ENCODE data around the gene MEDAG.

MEDAG gene

DNA sequence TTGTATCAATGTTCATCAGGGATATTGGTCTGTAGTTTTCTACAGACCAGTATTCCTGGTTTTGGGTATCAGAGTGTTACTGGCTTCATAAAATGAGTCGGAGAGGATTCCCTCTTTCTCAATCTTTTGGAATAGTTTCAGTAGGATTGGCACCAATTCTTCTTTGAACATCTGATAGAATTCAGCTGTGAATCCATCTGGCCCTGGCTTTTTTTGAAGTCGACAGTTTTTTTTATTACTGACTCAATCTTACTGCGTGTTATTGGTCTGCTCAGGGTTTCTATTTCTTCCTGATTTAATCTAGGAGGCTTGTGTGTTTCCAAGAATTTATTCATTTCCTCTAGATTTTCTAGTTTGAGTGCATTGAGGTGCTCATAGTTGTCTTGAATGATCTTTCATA is 37.8 kb downstream of the MEDAG start:
- TF ChIP-seq, protein P1, sequence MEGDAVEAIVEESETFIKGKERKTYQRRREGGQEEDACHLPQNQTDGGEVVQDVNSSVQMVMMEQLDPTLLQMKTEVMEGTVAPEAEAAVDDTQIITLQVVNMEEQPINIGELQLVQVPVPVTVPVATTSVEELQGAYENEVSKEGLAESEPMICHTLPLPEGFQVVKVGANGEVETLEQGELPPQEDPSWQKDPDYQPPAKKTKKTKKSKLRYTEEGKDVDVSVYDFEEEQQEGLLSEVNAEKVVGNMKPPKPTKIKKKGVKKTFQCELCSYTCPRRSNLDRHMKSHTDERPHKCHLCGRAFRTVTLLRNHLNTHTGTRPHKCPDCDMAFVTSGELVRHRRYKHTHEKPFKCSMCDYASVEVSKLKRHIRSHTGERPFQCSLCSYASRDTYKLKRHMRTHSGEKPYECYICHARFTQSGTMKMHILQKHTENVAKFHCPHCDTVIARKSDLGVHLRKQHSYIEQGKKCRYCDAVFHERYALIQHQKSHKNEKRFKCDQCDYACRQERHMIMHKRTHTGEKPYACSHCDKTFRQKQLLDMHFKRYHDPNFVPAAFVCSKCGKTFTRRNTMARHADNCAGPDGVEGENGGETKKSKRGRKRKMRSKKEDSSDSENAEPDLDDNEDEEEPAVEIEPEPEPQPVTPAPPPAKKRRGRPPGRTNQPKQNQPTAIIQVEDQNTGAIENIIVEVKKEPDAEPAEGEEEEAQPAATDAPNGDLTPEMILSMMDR (IDR thresholded peaks at IDR 0.05; ENCODE audit: low read depth, low read length, missing control alignments), result no peak
- no peak for DNase-seq (ENCODE audit: low read depth)
- H3K4me3 ChIP-seq (ENCODE audit: low read depth, low read length), result no peak overlapping the region

DNA sequence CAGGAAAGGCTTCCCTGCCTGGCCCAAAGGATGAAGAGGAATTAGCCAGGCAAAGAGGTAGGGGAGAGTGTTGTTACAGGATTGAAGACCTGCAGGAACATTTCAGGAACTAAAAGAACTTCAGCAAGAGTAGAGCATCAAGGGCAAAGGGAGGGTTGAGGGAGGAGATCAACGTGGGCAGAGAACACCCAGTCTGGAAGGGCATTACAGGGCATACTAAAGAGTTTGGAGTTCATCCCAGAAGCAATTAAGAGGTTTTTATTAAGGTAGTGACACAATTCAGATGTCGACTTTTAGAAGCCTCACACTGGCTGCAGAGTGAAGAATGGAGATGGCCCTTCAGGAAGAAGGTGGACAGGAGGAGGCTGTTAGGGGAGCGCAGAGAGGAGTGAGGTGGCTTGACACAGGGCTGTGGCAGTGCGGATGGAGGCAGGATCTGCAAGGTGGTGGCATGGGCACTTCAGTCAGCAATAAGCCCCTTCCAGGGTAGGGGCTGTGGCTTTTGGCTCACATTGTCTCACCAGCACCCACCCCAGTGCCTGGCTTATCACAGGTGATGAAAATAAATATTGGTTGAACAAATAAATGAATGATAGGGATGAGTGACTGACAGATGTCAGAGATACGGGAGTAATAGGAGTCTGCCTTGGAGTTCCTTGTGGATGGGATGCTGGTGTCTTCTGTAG is 51.3 kb downstream of the MEDAG start:
- TF ChIP-seq, protein P1 (IDR thresholded peaks at IDR 0.05; ENCODE audit: low read depth, low read length, missing control alignments), result no peak
- H3K4me3 ChIP-seq (ENCODE audit: low read depth, low read length), result no peak overlapping the region
- no peak for DNase-seq (ENCODE audit: low read depth)

DNA sequence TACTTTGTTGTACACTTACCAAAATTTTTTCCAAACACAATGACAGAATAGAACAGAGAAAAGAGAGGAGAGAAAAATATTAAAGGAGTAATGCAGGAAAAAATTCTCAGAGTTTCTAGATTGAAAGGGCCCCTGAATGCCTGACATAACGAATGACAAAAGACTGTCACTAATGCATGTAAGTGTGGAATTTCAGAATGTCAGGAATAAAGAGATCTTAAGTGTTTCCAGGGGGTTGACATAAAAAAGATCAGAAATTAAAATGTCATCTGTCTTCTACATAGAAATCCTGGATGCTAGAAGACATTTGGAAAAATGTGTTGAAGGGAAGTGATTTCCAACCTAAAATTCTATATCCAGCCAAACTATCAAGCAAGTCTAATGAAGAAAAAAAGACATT is 53.6 kb downstream of the MEDAG start:
- DNase-seq (ENCODE audit: low read depth), result no peak
- TF ChIP-seq, protein P1 (IDR thresholded peaks at IDR 0.05; ENCODE audit: low read depth, low read length, missing control alignments), result no peak
- H3K4me3 ChIP-seq (ENCODE audit: low read depth, low read length), result no peak overlapping the region

DNA sequence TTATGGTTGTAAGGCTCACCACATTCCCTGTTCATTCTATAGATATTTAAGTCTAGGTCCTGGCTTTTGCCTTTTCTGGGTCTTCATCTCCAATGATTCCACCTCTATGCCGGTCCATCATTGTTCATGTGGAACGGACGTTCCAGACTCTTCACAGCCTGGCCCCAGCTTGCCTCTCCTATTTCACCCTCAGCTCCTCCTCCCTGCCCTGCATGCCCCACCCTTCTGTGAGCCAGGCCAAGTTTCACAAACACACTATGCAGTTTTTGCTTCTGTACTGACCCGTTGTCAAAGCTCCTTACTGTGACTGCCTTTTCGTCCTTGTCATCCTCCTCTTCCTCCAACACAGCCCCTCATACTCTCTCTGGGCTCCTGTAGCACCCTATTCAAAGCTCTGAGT is 57.7 kb downstream of the MEDAG start:
- DNase-seq (ENCODE audit: low read depth), result no peak
- TF ChIP-seq, protein P1 (IDR thresholded peaks at IDR 0.05; ENCODE audit: low read depth, low read length, missing control alignments), result no peak
- no peak overlapping the region for H3K4me3 ChIP-seq (ENCODE audit: low read depth, low read length)

DNA sequence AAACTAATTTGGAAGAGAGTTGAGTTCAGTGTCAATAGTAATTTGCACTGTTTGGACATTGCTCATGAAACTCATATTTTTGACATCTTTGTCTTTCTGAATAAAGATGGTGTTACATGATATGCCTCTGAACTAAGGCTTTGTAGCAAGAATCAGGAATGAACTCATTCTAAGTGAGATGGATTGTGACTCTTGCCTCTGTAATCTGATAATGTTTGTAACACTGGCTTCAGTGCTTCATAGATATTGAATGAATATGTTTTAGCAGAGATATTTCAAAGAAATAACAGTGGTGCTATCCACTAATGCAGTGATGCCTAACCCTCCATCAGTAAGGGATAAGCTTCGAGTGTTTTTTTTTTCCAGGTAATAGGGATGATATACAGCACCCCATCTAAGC is 59.3 kb downstream of the MEDAG start:
- H3K4me3 ChIP-seq (ENCODE audit: low read depth, low read length), result no peak overlapping the region
- no peak for DNase-seq (ENCODE audit: low read depth)
- TF ChIP-seq, protein P1 (IDR thresholded peaks at IDR 0.05; ENCODE audit: low read depth, low read length, missing control alignments), result no peak

DNA sequence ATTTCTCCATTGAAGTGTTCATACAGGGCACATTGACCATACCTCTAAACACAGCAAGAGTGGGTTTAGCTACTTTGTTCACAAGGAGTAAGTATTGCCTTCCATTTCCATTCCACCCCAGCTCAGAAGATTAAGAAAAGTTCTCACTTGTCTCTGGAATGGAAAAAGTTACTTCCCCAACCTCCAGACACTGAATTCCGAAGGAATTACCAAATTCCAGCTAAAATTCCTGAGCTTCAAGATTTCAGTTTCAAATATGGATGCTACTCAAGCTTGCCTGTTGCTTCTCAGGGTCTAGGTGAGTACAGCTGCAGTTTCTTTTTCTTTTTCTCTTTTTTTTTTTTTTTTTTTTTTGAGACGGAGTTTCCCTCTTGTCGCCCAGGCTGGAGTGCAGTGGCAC is 60.0 kb downstream of the MEDAG start:
- TF ChIP-seq, protein P1 (IDR thresholded peaks at IDR 0.05; ENCODE audit: low read depth, low read length, missing control alignments), result no peak
- DNase-seq (ENCODE audit: low read depth), result no peak
- no peak overlapping the region for H3K4me3 ChIP-seq (ENCODE audit: low read depth, low read length)

DNA sequence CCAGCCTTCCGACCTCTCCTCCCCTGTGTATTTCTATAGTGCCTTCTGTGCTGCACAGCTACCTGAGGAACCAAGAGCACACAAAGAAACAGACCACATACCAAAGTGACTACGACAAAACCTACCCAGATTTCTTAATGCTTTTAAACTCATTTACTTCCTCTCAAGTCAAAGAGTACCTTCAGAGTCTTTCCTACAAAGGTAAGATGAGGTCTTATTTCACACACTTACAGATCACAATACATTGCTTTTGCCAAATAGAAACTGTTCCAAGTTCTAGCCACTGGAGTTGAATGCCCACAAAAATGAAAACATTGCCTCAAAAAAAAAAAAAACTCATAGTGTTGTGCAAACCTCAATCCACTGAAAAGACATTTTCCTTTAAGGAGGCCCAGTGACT is 62.8 kb downstream of the MEDAG start:
- TF ChIP-seq, protein P1 (IDR thresholded peaks at IDR 0.05; ENCODE audit: low read depth, low read length, missing control alignments), result no peak
- DNase-seq (ENCODE audit: low read depth), result no peak
- no peak overlapping the region for H3K4me3 ChIP-seq (ENCODE audit: low read depth, low read length)

All from GM12864 (cell line).